IPS-18c (cell line): ENCODE results near the gene MAT1A.
"Not testable (repeated sequence)": the region's sequence is repeated elsewhere in the genome, so short reads cannot be mapped to it uniquely, and the experiment has no call there.

Experiments
- H3K4me3 ChIP-seq: 2 replicates; pipeline ENCODE4 v1.7.0; 2013; ENCODE audit warnings: low read depth, mild to moderate bottlenecking, low read length, moderate library complexity; ENCODE audit not compliant: insufficient read depth
- H3K9me3 ChIP-seq: one replicate; pipeline ENCODE4 v1.6.1; 2013; ENCODE audit warnings: mild to moderate bottlenecking, low read length, moderate library complexity; ENCODE audit not compliant: control insufficient read depth, insufficient read depth

The MAT1A gene

GRCh38 chr10:80253266-80253962 is 36.0 kb downstream of the MAT1A start:
- no peak overlapping the region for H3K4me3 ChIP-seq

GRCh38 chr10:80252296-80252887 is 37.1 kb downstream of the MAT1A start:
- H3K4me3 ChIP-seq = no peak overlapping the region
- no peaks in the 10 kb centered on the region for H3K9me3 ChIP-seq

More at GRCh38 chr10:80253266-80253962, 36.0 kb downstream of the MAT1A start:
- H3K9me3 ChIP-seq = no peaks in the 10 kb centered on the region

- not testable (repeated sequence) for H3K4me3 ChIP-seq, H3K9me3 ChIP-seq
Measured at GRCh38 chr10:80251703-80252280, 37.7 kb downstream of the MAT1A start.

GRCh38 chr10:80250399-80250798 is 39.1 kb downstream of the MAT1A start:
- not testable (repeated sequence) for H3K4me3 ChIP-seq, H3K9me3 ChIP-seq

- H3K4me3 ChIP-seq, H3K9me3 ChIP-seq: not testable (repeated sequence)
Measured at GRCh38 chr10:80249906-80250305, 39.6 kb downstream of the MAT1A start.

- not testable (repeated sequence) for H3K4me3 ChIP-seq, H3K9me3 ChIP-seq
Measured at GRCh38 chr10:80247611-80248010, 41.8 kb downstream of the MAT1A start.

GRCh38 chr10:80244371-80244770 is 45.1 kb downstream of the MAT1A start:
- H3K9me3 ChIP-seq, H3K4me3 ChIP-seq: not testable (repeated sequence)

GRCh38 chr10:80242341-80242740 is 47.1 kb downstream of the MAT1A start:
- H3K9me3 ChIP-seq, H3K4me3 ChIP-seq: not testable (repeated sequence)

- not testable (repeated sequence) for H3K9me3 ChIP-seq, H3K4me3 ChIP-seq
Measured at GRCh38 chr10:80236457-80236856, 53.0 kb downstream of the MAT1A start.

GRCh38 chr10:80234331-80235235 is 54.9 kb downstream of the MAT1A start:
- H3K4me3 ChIP-seq, H3K9me3 ChIP-seq: not testable (repeated sequence)

- not testable (repeated sequence) for H3K9me3 ChIP-seq, H3K4me3 ChIP-seq
Measured at GRCh38 chr10:80233871-80234270, 55.6 kb downstream of the MAT1A start.

GRCh38 chr10:80226723-80227122 is 62.7 kb downstream of the MAT1A start:
- H3K9me3 ChIP-seq, H3K4me3 ChIP-seq: not testable (repeated sequence)

GRCh38 chr10:80223031-80223419 is 66.4 kb downstream of the MAT1A start:
- not testable (repeated sequence) for H3K4me3 ChIP-seq, H3K9me3 ChIP-seq
